Measurements from ENCODE around the gene ADAMTS16.

The ADAMTS16 gene

GRCh38 chr5:5287419-5287818 is 147.3 kb downstream of the ADAMTS16 start:
- Mint-ChIP-seq H3K36me3 (no peaks in the 10 kb centered on the region), H3K4me3 (no peak overlapping the region), H3K27ac (no peak overlapping the region), H3K4me1 (no peaks in the 10 kb centered on the region), H3K9me3 (peaks cover 5% of the 10 kb centered on the region), H3K27me3 (peaks cover 2% of the 10 kb centered on the region)
- DNase-seq (ENCODE audit: low spot score in 2 of 2) (no peak), ATAC-seq (ENCODE audit: low read depth) (no peak)

- Mint-ChIP-seq H3K27me3 (peaks cover 4% of the 10 kb centered on the region), H3K27ac (no peak overlapping the region), H3K4me3 (no peak overlapping the region), H3K4me1 (no peaks in the 10 kb centered on the region), H3K9me3 (peaks cover 5% of the 10 kb centered on the region), H3K36me3 (no peaks in the 10 kb centered on the region)
- DNase-seq (ENCODE audit: low spot score in 2 of 2) (no peak), ATAC-seq (ENCODE audit: low read depth) (no peak)
These were observed 148.1 kb downstream of the ADAMTS16 start for GRCh38 chr5:5288201-5288600.

GRCh38 chr5:5289537-5289936 is 149.4 kb downstream of the ADAMTS16 start:
- DNase-seq (ENCODE audit: low spot score in 2 of 2) = no peak
- Mint-ChIP-seq H3K27ac (no peak overlapping the region), H3K9me3 (peaks cover 6% of the 10 kb centered on the region), H3K36me3 (no peaks in the 10 kb centered on the region), H3K4me3 (no peak overlapping the region), H3K4me1 (no peaks in the 10 kb centered on the region), H3K27me3 (peaks cover 5% of the 10 kb centered on the region)
- no peak for ATAC-seq (ENCODE audit: low read depth)

GRCh38 chr5:5290674-5291334 is 150.7 kb downstream of the ADAMTS16 start:
- no peak for DNase-seq (ENCODE audit: low spot score in 2 of 2)
- peaks cover 6% of the 10 kb centered on the region for H3K9me3 Mint-ChIP-seq
- no peaks in the 10 kb centered on the region for H3K4me1 Mint-ChIP-seq
- no peaks in the 10 kb centered on the region for H3K36me3 Mint-ChIP-seq
- H3K4me3 Mint-ChIP-seq = no peak overlapping the region
- ATAC-seq (ENCODE audit: low read depth) = no peak
- no peak overlapping the region for H3K27ac Mint-ChIP-seq
- H3K27me3 Mint-ChIP-seq = peaks cover 6% of the 10 kb centered on the region

- DNase-seq (ENCODE audit: low spot score in 2 of 2) (no peak), ATAC-seq (ENCODE audit: low read depth) (no peak)
- Mint-ChIP-seq H3K9me3 (peaks cover 5% of the 10 kb centered on the region), H3K27me3 (peaks cover 5% of the 10 kb centered on the region), H3K27ac (no peak overlapping the region), H3K36me3 (no peaks in the 10 kb centered on the region), H3K4me3 (no peak overlapping the region), H3K4me1 (no peaks in the 10 kb centered on the region)
These were observed 151.2 kb downstream of the ADAMTS16 start for GRCh38 chr5:5291357-5291756.

GRCh38 chr5:5293029-5293428 is 152.9 kb downstream of the ADAMTS16 start:
- DNase-seq (ENCODE audit: low spot score in 2 of 2) (no peak), ATAC-seq (ENCODE audit: low read depth) (no peak)
- H3K4me1 Mint-ChIP-seq = no peaks in the 10 kb centered on the region
- H3K27me3 Mint-ChIP-seq = peaks cover 5% of the 10 kb centered on the region
- H3K4me3 Mint-ChIP-seq = no peak overlapping the region
- no peaks in the 10 kb centered on the region for H3K36me3 Mint-ChIP-seq
- H3K27ac Mint-ChIP-seq = no peak overlapping the region
- peaks cover 5% of the 10 kb centered on the region for H3K9me3 Mint-ChIP-seq

- no peaks in the 10 kb centered on the region for H3K4me1 Mint-ChIP-seq
- no peak for DNase-seq (ENCODE audit: low spot score in 2 of 2)
- peaks cover 5% of the 10 kb centered on the region for H3K27me3 Mint-ChIP-seq
- H3K4me3 Mint-ChIP-seq = no peak overlapping the region
- H3K36me3 Mint-ChIP-seq = no peaks in the 10 kb centered on the region
- ATAC-seq (ENCODE audit: low read depth) = no peak
- no peak overlapping the region for H3K27ac Mint-ChIP-seq
- H3K9me3 Mint-ChIP-seq = peaks cover 5% of the 10 kb centered on the region
These were observed 154.3 kb downstream of the ADAMTS16 start for GRCh38 chr5:5294429-5294828.

GRCh38 chr5:5295351-5295750 is 155.2 kb downstream of the ADAMTS16 start:
- Mint-ChIP-seq H3K27me3 (peaks cover 5% of the 10 kb centered on the region), H3K4me3 (no peak overlapping the region), H3K4me1 (no peaks in the 10 kb centered on the region), H3K36me3 (no peaks in the 10 kb centered on the region), H3K27ac (no peak overlapping the region), H3K9me3 (peaks cover 8% of the 10 kb centered on the region)
- no peak for DNase-seq (ENCODE audit: low spot score in 2 of 2)
- no peak for ATAC-seq (ENCODE audit: low read depth)

GRCh38 chr5:5296051-5296450 is 155.9 kb downstream of the ADAMTS16 start:
- no peak overlapping the region for H3K27ac Mint-ChIP-seq
- no peak for ATAC-seq (ENCODE audit: low read depth)
- H3K36me3 Mint-ChIP-seq = no peaks in the 10 kb centered on the region
- H3K9me3 Mint-ChIP-seq = peaks cover 8% of the 10 kb centered on the region
- DNase-seq (ENCODE audit: low spot score in 2 of 2) = no peak
- no peaks in the 10 kb centered on the region for H3K4me1 Mint-ChIP-seq
- no peak overlapping the region for H3K4me3 Mint-ChIP-seq
- peaks cover 5% of the 10 kb centered on the region for H3K27me3 Mint-ChIP-seq

- ATAC-seq (ENCODE audit: low read depth) = no peak
- H3K9me3 Mint-ChIP-seq = peaks cover 12% of the 10 kb centered on the region
- peaks cover 3% of the 10 kb centered on the region for H3K27me3 Mint-ChIP-seq
- H3K27ac Mint-ChIP-seq = no peak overlapping the region
- no peak for DNase-seq (ENCODE audit: low spot score in 2 of 2)
- H3K36me3 Mint-ChIP-seq = no peaks in the 10 kb centered on the region
- H3K4me3 Mint-ChIP-seq = no peak overlapping the region
- no peaks in the 10 kb centered on the region for H3K4me1 Mint-ChIP-seq
These were observed 157.4 kb downstream of the ADAMTS16 start for GRCh38 chr5:5297432-5298067.

GRCh38 chr5:5298068-5298633 is 158.0 kb downstream of the ADAMTS16 start:
- Mint-ChIP-seq H3K4me3 (no peak overlapping the region), H3K27me3 (peaks cover 3% of the 10 kb centered on the region), H3K9me3 (peaks cover 12% of the 10 kb centered on the region), H3K36me3 (no peaks in the 10 kb centered on the region), H3K4me1 (no peaks in the 10 kb centered on the region), H3K27ac (no peak overlapping the region)
- no peak for ATAC-seq (ENCODE audit: low read depth)
- DNase-seq (ENCODE audit: low spot score in 2 of 2) = no peak

GRCh38 chr5:5298841-5299541 is 158.9 kb downstream of the ADAMTS16 start:
- H3K27ac Mint-ChIP-seq = no peak overlapping the region
- no peak for DNase-seq (ENCODE audit: low spot score in 2 of 2)
- no peaks in the 10 kb centered on the region for H3K36me3 Mint-ChIP-seq
- H3K27me3 Mint-ChIP-seq = peaks cover 3% of the 10 kb centered on the region
- H3K4me3 Mint-ChIP-seq = no peak overlapping the region
- no peak for ATAC-seq (ENCODE audit: low read depth)
- peaks cover 10% of the 10 kb centered on the region for H3K9me3 Mint-ChIP-seq
- no peaks in the 10 kb centered on the region for H3K4me1 Mint-ChIP-seq

GRCh38 chr5:5301176-5301575 is 161.0 kb downstream of the ADAMTS16 start:
- Mint-ChIP-seq H3K4me1 (peaks cover 3% of the 10 kb centered on the region), H3K36me3 (peaks cover 2% of the 10 kb centered on the region), H3K27me3 (peaks cover 2% of the 10 kb centered on the region), H3K4me3 (no peak overlapping the region), H3K27ac (no peak overlapping the region), H3K9me3 (peaks cover 10% of the 10 kb centered on the region)
- ATAC-seq (ENCODE audit: low read depth) (no peak), DNase-seq (ENCODE audit: low spot score in 2 of 2) (no peak)

GRCh38 chr5:5302201-5302600 is 162.1 kb downstream of the ADAMTS16 start:
- no peak overlapping the region for H3K27ac Mint-ChIP-seq
- H3K4me3 Mint-ChIP-seq = no peak overlapping the region
- peaks cover 2% of the 10 kb centered on the region for H3K36me3 Mint-ChIP-seq
- ATAC-seq (ENCODE audit: low read depth) (no peak), DNase-seq (ENCODE audit: low spot score in 2 of 2) (no peak)
- peaks cover 3% of the 10 kb centered on the region for H3K4me1 Mint-ChIP-seq
- peaks cover 2% of the 10 kb centered on the region for H3K27me3 Mint-ChIP-seq
- peaks cover 10% of the 10 kb centered on the region for H3K9me3 Mint-ChIP-seq

Data from memory B cell (primary cell).